Breast epithelium (tissue), 4 donors: ENCODE measurements around the gene CNOT2. TPM values are rescaled to one million over a fixed set of nuclear protein-coding genes. Genes with fewer than 3 reads are reported as not detected.

Source experiments
- DNase-seq, 2 donors: peaks; one replicate each; pipeline ENCODE4 v3.0.0-alpha.2; 2019; ENCODE audit warnings: low spot score in 2 of 2
- H3K27ac ChIP-seq, 2 donors: fragments of 200-600 bp; sonication (generic) in 1 of 2; one replicate each; pipeline ENCODE4 v1.5.1; 2016 to 2019; ENCODE audit warnings: mild to moderate bottlenecking in 1 of 2
- H3K27me3 ChIP-seq, 2 donors: fragments of 200-600 bp; sonication (generic) in 1 of 2; one replicate each; pipeline versions ENCODE4 v1.5.1 to v1.6.0; 2017 to 2019; ENCODE audit warnings: control low read depth in 1 of 2, mild to moderate bottlenecking in 1 of 2
- H3K36me3 ChIP-seq: fragments of 200-600 bp; one replicate; pipeline ENCODE4 v1.5.1; 2019
- H3K4me1 ChIP-seq, 2 donors: fragments of 200-600 bp; sonication (generic); one replicate each; pipeline ENCODE4 v1.5.1; 2016 to 2019; ENCODE audit warnings: control low read depth in 1 of 2
- H3K4me3 ChIP-seq, 3 donors: fragments of 200-600 bp; sonication (generic); 1 replicate in 2 of 3; 2 replicates in 1 of 3; pipeline ENCODE4 v1.5.1; 2016 to 2019; ENCODE audit warnings: mild to moderate bottlenecking in 3 of 3, moderate library complexity in 2 of 3
- H3K9me3 ChIP-seq, 2 donors: fragments of 200-600 bp; sonication (generic) in 1 of 2; one replicate each; pipeline ENCODE4 v1.5.1; 2016 to 2019; ENCODE audit warnings: control low read depth in 1 of 2
- POLR2A ChIP-seq: fragments of 450-650 bp; IDR thresholded peaks from one replicate; pipeline ENCODE4 v1.6.1; 2016; ENCODE audit warnings: antibody characterized with exemption, mild to moderate bottlenecking, moderate library complexity
- POLR2AphosphoS5 ChIP-seq, 3 donors: sonication (generic); formaldehyde crosslinking; IDR thresholded peaks; one replicate each; pipeline ENCODE4 v1.6.1; 2017; ENCODE audit warnings: antibody characterized with exemption in 3 of 3
- intact Hi-C: fragments of 100-400 bp; cut with DNase I; formaldehyde crosslinking; loops from one replicate; pipeline ENCODE4 v1.15.1; 2023; ENCODE audit warnings: low total_unique reads
- total RNA-seq, 3 donors: library from RNA; depleted of rRNA; stranded (reverse); fragments of >200 nt; gene quantifications; one replicate each; pipeline ENCODE4 v1.1.0, GENCODE V29; 2016
- TF ChIP-seq, protein P1 (sequence below), 3 donors: fragments of 450-650 bp; IDR thresholded peaks; one replicate each; pipeline ENCODE4 v1.5.1; 2016 to 2017; ENCODE audit warnings: antibody characterized with exemption in 3 of 3, mild to moderate bottlenecking in 3 of 3, moderate library complexity in 3 of 3

The CNOT2 gene, protein sequence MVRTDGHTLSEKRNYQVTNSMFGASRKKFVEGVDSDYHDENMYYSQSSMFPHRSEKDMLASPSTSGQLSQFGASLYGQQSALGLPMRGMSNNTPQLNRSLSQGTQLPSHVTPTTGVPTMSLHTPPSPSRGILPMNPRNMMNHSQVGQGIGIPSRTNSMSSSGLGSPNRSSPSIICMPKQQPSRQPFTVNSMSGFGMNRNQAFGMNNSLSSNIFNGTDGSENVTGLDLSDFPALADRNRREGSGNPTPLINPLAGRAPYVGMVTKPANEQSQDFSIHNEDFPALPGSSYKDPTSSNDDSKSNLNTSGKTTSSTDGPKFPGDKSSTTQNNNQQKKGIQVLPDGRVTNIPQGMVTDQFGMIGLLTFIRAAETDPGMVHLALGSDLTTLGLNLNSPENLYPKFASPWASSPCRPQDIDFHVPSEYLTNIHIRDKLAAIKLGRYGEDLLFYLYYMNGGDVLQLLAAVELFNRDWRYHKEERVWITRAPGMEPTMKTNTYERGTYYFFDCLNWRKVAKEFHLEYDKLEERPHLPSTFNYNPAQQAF
- total RNA-seq: 100 to 1,000 TPM; 132 to 275 (median 191) TPM

- intact Hi-C loops: no loop called here
- DNase-seq: peak; percentile 79 to 82
- H3K4me1 ChIP-seq: no peaks in the 10 kb centered on the region
Observed at GRCh38 chr12:70242695-70243509, at the start of gene CNOT2. Gene CNOT2 (plus strand): TSS chr12:70243433. CDS start chr12:70278227, 34,794 bp downstream.

DNA sequence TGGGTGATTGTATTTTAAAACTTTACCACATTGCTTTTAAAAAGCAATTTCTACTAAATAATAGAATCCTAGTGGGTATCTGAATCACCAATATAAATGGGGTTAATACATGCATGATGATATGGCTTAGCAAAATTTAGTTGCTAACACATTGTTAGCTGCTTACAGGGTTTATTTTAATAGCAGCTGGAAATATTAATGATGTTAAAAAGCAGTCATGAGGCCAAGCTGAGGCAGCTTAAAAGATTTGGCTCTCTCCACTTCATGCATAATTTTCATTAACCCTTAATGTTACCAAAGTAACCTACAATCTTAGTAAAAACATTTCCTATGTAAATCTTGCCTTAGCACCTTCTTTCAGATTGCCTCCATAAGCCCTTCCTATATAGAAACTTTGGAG is 49.2 kb upstream of the CNOT2 start:
- no peaks in the 10 kb centered on the region for H3K27me3 ChIP-seq
- H3K4me1 ChIP-seq: no peaks in the 10 kb centered on the region
- intact Hi-C loops: no loop called here
- no peak overlapping the region for H3K4me3 ChIP-seq
- no peak overlapping the region for H3K27ac ChIP-seq
- no peaks in the 10 kb centered on the region for H3K36me3 ChIP-seq
- no peak for DNase-seq
- TF ChIP-seq, protein P1, sequence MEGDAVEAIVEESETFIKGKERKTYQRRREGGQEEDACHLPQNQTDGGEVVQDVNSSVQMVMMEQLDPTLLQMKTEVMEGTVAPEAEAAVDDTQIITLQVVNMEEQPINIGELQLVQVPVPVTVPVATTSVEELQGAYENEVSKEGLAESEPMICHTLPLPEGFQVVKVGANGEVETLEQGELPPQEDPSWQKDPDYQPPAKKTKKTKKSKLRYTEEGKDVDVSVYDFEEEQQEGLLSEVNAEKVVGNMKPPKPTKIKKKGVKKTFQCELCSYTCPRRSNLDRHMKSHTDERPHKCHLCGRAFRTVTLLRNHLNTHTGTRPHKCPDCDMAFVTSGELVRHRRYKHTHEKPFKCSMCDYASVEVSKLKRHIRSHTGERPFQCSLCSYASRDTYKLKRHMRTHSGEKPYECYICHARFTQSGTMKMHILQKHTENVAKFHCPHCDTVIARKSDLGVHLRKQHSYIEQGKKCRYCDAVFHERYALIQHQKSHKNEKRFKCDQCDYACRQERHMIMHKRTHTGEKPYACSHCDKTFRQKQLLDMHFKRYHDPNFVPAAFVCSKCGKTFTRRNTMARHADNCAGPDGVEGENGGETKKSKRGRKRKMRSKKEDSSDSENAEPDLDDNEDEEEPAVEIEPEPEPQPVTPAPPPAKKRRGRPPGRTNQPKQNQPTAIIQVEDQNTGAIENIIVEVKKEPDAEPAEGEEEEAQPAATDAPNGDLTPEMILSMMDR (IDR thresholded peaks at IDR 0.05): no peak
- TF ChIP-seq POLR2AphosphoS5 (IDR thresholded peaks at IDR 0.05): no peak
- H3K9me3 ChIP-seq: no peaks in the 10 kb centered on the region

More at GRCh38 chr12:70242695-70243509, at the start of gene CNOT2:
- peak within 1 kb of the TSS; percentile 97 to 98 for H3K27ac ChIP-seq
- H3K9me3 ChIP-seq: no peaks in the 10 kb centered on the region
- no peaks in the 10 kb centered on the region for H3K27me3 ChIP-seq
- H3K36me3 ChIP-seq: no peaks in the 10 kb centered on the region
- peak; percentile 59 to 85 (median 82) for TF ChIP-seq POLR2AphosphoS5 (IDR thresholded peaks at IDR 0.05)
- no peak for TF ChIP-seq POLR2A
- TF ChIP-seq, protein P1 (IDR thresholded peaks at IDR 0.05): no peak
- H3K4me3 ChIP-seq: peak within 1 kb of the TSS; percentile 79 to 92 (median 84)

DNA sequence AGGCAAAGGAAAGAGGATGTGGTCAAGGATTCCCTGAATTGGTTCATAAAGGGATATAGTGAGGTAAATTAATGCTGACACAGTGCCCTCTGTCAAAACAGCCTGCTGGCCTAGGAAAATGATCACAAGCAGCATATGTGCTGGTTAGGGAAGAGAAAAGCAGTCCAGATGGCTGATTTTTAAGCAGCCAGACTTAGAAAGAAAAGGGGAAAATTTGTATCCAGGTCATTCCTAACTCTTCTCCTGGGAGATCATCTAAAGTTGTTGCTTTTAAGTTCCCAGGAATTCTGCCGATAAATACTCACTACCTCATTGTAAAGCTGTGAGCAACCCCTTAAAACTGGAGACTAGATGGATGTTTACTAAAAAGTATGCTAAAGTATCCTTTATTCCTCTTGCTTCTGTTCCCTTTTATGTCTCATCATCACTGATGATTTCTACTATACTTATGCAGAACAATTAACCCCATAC is 46.4 kb upstream of the CNOT2 start:
- Histone ChIP-seq H3K4me3 (no peak overlapping the region), H3K27me3 (no peaks in the 10 kb centered on the region), H3K27ac (peak overlapping the region in 1 of 2 donors; percentile 15), H3K9me3 (no peaks in the 10 kb centered on the region), H3K36me3 (no peaks in the 10 kb centered on the region), H3K4me1 (no peaks in the 10 kb centered on the region)
- TF ChIP-seq POLR2AphosphoS5 (IDR thresholded peaks at IDR 0.05) (no peak), POLR2A (no peak)
- TF ChIP-seq, protein P1 (IDR thresholded peaks at IDR 0.05): no peak
- intact Hi-C loops: no loop called here
- DNase-seq: no peak

DNA sequence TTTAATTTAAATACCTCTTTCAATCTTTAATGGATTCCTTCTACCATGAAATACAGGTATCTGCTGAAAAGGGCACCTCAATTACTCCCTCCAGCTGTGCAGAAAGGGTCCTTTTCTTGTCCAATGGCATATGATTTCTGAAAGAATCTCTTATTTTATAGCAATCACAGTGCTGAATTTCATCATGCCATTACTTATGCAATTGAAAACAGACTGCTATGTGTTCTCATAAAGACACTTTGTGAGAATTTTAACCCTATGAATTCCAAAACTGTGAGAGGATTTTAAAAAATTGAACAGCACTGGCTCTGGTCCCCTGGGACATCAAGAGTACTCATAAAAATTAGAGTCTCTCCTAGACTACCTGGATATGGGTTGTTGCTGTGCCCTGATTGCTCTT is 45.9 kb upstream of the CNOT2 start:
- H3K36me3 ChIP-seq: no peaks in the 10 kb centered on the region
- no peak for TF ChIP-seq POLR2AphosphoS5 (IDR thresholded peaks at IDR 0.05)
- no peaks in the 10 kb centered on the region for H3K9me3 ChIP-seq
- H3K4me3 ChIP-seq: no peak overlapping the region
- intact Hi-C loops: no loop called here
- no peaks in the 10 kb centered on the region for H3K4me1 ChIP-seq
- H3K27ac ChIP-seq: no peak overlapping the region
- DNase-seq: no peak
- no peaks in the 10 kb centered on the region for H3K27me3 ChIP-seq

DNA sequence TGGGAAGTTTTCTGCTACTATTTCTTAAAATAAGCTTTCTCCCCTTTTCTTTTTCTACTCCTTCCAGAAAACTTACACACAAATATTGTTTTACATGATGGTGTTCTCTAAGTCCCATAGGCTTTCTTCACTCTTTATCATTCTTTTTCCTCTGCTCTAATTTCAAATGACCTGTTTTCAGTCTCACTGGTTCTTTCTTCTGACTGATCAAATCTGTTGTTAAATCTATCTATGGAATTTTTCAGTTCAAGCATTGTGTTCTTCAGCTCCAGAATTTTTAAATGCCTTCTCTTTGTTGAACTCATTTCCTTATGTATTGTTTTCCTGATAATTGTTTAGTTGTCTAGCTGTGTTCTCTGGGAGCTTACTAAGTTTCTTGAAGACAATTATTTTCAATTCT is 29.5 kb upstream of the CNOT2 start:
- Histone ChIP-seq H3K4me3 (no peak overlapping the region), H3K27me3 (no peaks in the 10 kb centered on the region), H3K27ac (no peak overlapping the region), H3K36me3 (peaks cover 5% of the 10 kb centered on the region), H3K4me1 (no peaks in the 10 kb centered on the region), H3K9me3 (peaks cover 25 to 38% of the 10 kb centered on the region in 2 donors)
- intact Hi-C loops: no loop called here
- no peak for DNase-seq
- TF ChIP-seq, protein P1 (IDR thresholded peaks at IDR 0.05): no peak
- no peak for TF ChIP-seq POLR2A
- TF ChIP-seq POLR2AphosphoS5 (IDR thresholded peaks at IDR 0.05): no peak
